ENCODE data around the gene MPZ. TPM values are rescaled to one million over a fixed set of nuclear protein-coding genes. Genes with fewer than 3 reads are reported as not detected.

MPZ gene
- 1 to 10 TPM; 1.4 to 3.0 (median 1.6) TPM for total RNA-seq

GRCh38 chr1:161309868-161310267 lies at the start of gene MPZ:
Gene MPZ, minus strand, starts transcription at chr1:161309968. Its CDS starts 63 bp downstream, at chr1:161309905.
- in situ Hi-C loops (cut with MboI; ENCODE audit: low pct_ligation_motif_present in 1 of 4, low pct_unique_long_range_greater_than_20kb in 1 of 4, low sequenced_read_pairs in 3 of 4) (no loop called here), intact Hi-C loops (cut with DNase I; ENCODE audit: low total_unique reads) (no loop called here)
- Histone ChIP-seq H3K36me3 (no peaks in the 10 kb centered on the region), H3K4me1 (peaks cover 7 to 22% (median 9%) of the 10 kb centered on the region in 4 donors), H3K27me3 (no peaks in the 10 kb centered on the region), H3K27ac (no peak within 1 kb of the TSS), H3K4me3 (no peak within 1 kb of the TSS), H3K9me3 (no peaks in the 10 kb centered on the region)
- TF ChIP-seq POLR2AphosphoS5 (IDR thresholded peaks at IDR 0.05) = no peak
- DNase-seq = no peak
- WGBS, 2 donors (ENCODE audit: low coverage in 1 of 2) = 42 to 58% methylated on average over 2 of the region's 2 CpGs

- peak overlapping the region in 1 of 4 donors; percentile 20 for H3K27ac ChIP-seq
- H3K36me3 ChIP-seq = peaks cover 0 to 18% (median 0%) of the 10 kb centered on the region in 4 donors
- TF ChIP-seq CTCF (IDR thresholded peaks at IDR 0.05) = no peak
- no peak for TF ChIP-seq POLR2AphosphoS5 (IDR thresholded peaks at IDR 0.05)
- no peak for TF ChIP-seq POLR2A (IDR thresholded peaks at IDR 0.05)
- TF ChIP-seq EP300 (IDR thresholded peaks at IDR 0.05; ENCODE audit: low read depth) = no peak
- no peak overlapping the region for H3K4me3 ChIP-seq
- H3K4me1 ChIP-seq = no peaks in the 10 kb centered on the region
- H3K9me3 ChIP-seq = no peaks in the 10 kb centered on the region
- in situ Hi-C loops (cut with MboI; ENCODE audit: low pct_ligation_motif_present in 1 of 4, low pct_unique_long_range_greater_than_20kb in 1 of 4, low sequenced_read_pairs in 3 of 4) = no loop called here
- no peaks in the 10 kb centered on the region for H3K27me3 ChIP-seq
- intact Hi-C loops (cut with DNase I; ENCODE audit: low total_unique reads) = no loop called here
- DNase-seq = no peak
Observed at GRCh38 chr1:161359291-161359690, 49.5 kb upstream of the MPZ start.

- no peak for DNase-seq
- no peaks in the 10 kb centered on the region for H3K27me3 ChIP-seq
- no peaks in the 10 kb centered on the region for H3K4me1 ChIP-seq
- in situ Hi-C loops (cut with MboI; ENCODE audit: low pct_ligation_motif_present in 1 of 4, low pct_unique_long_range_greater_than_20kb in 1 of 4, low sequenced_read_pairs in 3 of 4) = no loop called here
- H3K9me3 ChIP-seq = no peaks in the 10 kb centered on the region
- no peak overlapping the region for H3K27ac ChIP-seq
- H3K4me3 ChIP-seq = no peak overlapping the region
- intact Hi-C loops (cut with DNase I; ENCODE audit: low total_unique reads) = no loop called here
- TF ChIP-seq POLR2AphosphoS5 (IDR thresholded peaks at IDR 0.05) (no peak), POLR2A (IDR thresholded peaks at IDR 0.05) (no peak), EP300 (IDR thresholded peaks at IDR 0.05; ENCODE audit: low read depth) (no peak), CTCF (IDR thresholded peaks at IDR 0.05) (no peak)
- peaks cover 0 to 16% (median 0%) of the 10 kb centered on the region in 4 donors for H3K36me3 ChIP-seq
- WGBS, 2 donors (ENCODE audit: low coverage in 1 of 2) = 88 to 100% methylated on average over 4 to 8 of the region's 8 CpGs
Observed at GRCh38 chr1:161357073-161357472, 47.3 kb upstream of the MPZ start.

GRCh38 chr1:161351482-161351881 lies 41.7 kb upstream of the MPZ start:
- TF ChIP-seq EP300 (IDR thresholded peaks at IDR 0.05; ENCODE audit: low read depth) = no peak
- no peak for TF ChIP-seq POLR2AphosphoS5 (IDR thresholded peaks at IDR 0.05)
- no peak for TF ChIP-seq POLR2A (IDR thresholded peaks at IDR 0.05)
- TF ChIP-seq CTCF (IDR thresholded peaks at IDR 0.05) = no peak
- Histone ChIP-seq H3K4me1 (no peaks in the 10 kb centered on the region), H3K27me3 (no peaks in the 10 kb centered on the region), H3K4me3 (no peak overlapping the region), H3K36me3 (peaks cover 0 to 8% (median 3%) of the 10 kb centered on the region in 4 donors), H3K9me3 (no peaks in the 10 kb centered on the region), H3K27ac (no peak overlapping the region)
- DNase-seq = no peak
- 67 to 86% methylated on average over 1 of the region's 1 CpG for WGBS, 2 donors (ENCODE audit: low coverage in 1 of 2)
- intact Hi-C loops (cut with DNase I; ENCODE audit: low total_unique reads) = no loop called here
- in situ Hi-C loops (cut with MboI; ENCODE audit: low pct_ligation_motif_present in 1 of 4, low pct_unique_long_range_greater_than_20kb in 1 of 4, low sequenced_read_pairs in 3 of 4) = no loop called here

- DNase-seq = no peak
- H3K27ac ChIP-seq = no peak overlapping the region
- WGBS, 2 donors (ENCODE audit: low coverage in 1 of 2) = 79 to 100% methylated on average over 1 of the region's 1 CpG
- H3K36me3 ChIP-seq = peaks cover 0 to 14% (median 5%) of the 10 kb centered on the region in 4 donors
- H3K4me3 ChIP-seq = no peak overlapping the region
- H3K27me3 ChIP-seq = no peaks in the 10 kb centered on the region
- intact Hi-C loops (cut with DNase I; ENCODE audit: low total_unique reads) (no loop called here), in situ Hi-C loops (cut with MboI; ENCODE audit: low pct_ligation_motif_present in 1 of 4, low pct_unique_long_range_greater_than_20kb in 1 of 4, low sequenced_read_pairs in 3 of 4) (no loop called here)
- H3K9me3 ChIP-seq = no peaks in the 10 kb centered on the region
- TF ChIP-seq CTCF (IDR thresholded peaks at IDR 0.05) (no peak), POLR2AphosphoS5 (IDR thresholded peaks at IDR 0.05) (no peak), EP300 (IDR thresholded peaks at IDR 0.05; ENCODE audit: low read depth) (no peak), POLR2A (IDR thresholded peaks at IDR 0.05) (no peak)
- H3K4me1 ChIP-seq = no peaks in the 10 kb centered on the region
Observed at GRCh38 chr1:161350671-161351070, 40.9 kb upstream of the MPZ start.
